AG09319 (cell line): Measurements from ENCODE around the gene ELMOD3.

Source experiments
- DNase-seq: peaks from one replicate; pipeline ENCODE4 v3.0.0-alpha.2; 2010; ENCODE audit warnings: low read depth; ENCODE audit errors: extremely low read depth
- CTCF ChIP-seq: IDR thresholded peaks from 2 replicates; pipeline ENCODE4 v1.5.1; 2011; ENCODE audit warnings: low read depth, mild to moderate bottlenecking, inconsistent platforms, low read length, moderate library complexity

The ELMOD3 gene

GRCh38 chr2:85420536-85421259, 66.1 kb downstream of the ELMOD3 start:
- DNase-seq, result no peak
- TF ChIP-seq CTCF, result peak; percentile 100

GRCh38 chr2:85421260-85422071, 66.9 kb downstream of the ELMOD3 start:
- TF ChIP-seq CTCF, result no peak
- DNase-seq, result no peak

GRCh38 chr2:85422072-85422457, 67.5 kb downstream of the ELMOD3 start:
- no peak for TF ChIP-seq CTCF
- DNase-seq, result no peak

- DNase-seq, result no peak
- TF ChIP-seq CTCF, result no peak
These were observed 69.0 kb downstream of the ELMOD3 start for GRCh38 chr2:85423525-85423924.

GRCh38 chr2:85425588-85425987, 71.0 kb downstream of the ELMOD3 start:
- no peak for TF ChIP-seq CTCF

GRCh38 chr2:85427300-85427835, 72.8 kb downstream of the ELMOD3 start:
- TF ChIP-seq CTCF, result no peak

More at GRCh38 chr2:85425588-85425987, 71.0 kb downstream of the ELMOD3 start:
- no peak for DNase-seq

GRCh38 chr2:85428343-85428881, 73.8 kb downstream of the ELMOD3 start:
- no peak for TF ChIP-seq CTCF
- no peak for DNase-seq

More at GRCh38 chr2:85427300-85427835, 72.8 kb downstream of the ELMOD3 start:
- DNase-seq, result no peak
